Panc1 (cell line): ENCODE measurements around the gene GPC3. TPM values are rescaled to one million over a fixed set of nuclear protein-coding genes. Genes with fewer than 3 reads are reported as not detected.

Experiments
- ATAC-seq: fragments of 200-7000 bp; cut with Tn5 transposase; 2 replicates; pipeline ENCODE4 v1.9.1; 2020; ENCODE audit warnings: mild to moderate bottlenecking, moderate library complexity
- BruUV-seq: library from RNA; stranded (reverse); fragments of 400-500 nt; replicated peaks from 2 replicates; lab custom pipeline; 2021; lab: Mats Ljungman, UMichigan
- CTCF ChIA-PET: fragments of 300-600 bp; sonication (Branson Sonifier 250); formaldehyde crosslinking; loops from one replicate; lab custom pipeline; 2022; ENCODE audit warnings: antibody characterized with exemption; lab: Charles Lee
- POLR2A ChIA-PET: fragments of 300-600 bp; sonication (Branson Sonifier 250); formaldehyde crosslinking; loops from one replicate; lab custom pipeline; 2022; ENCODE audit warnings: antibody characterized with exemption; lab: Charles Lee
- DNase-seq: peaks from one replicate; pipeline ENCODE4 v3.0.0-alpha.2; 2010; ENCODE audit warnings: low read depth, low spot score
- H3K27ac ChIP-seq: 2 replicates; pipeline ENCODE4 v1.5.1; 2011; ENCODE audit warnings: mild to moderate bottlenecking, low read length, inconsistent platforms
- H3K27me3 ChIP-seq: fragments of 200-500 bp; sonication (Bioruptor generic); 2 replicates; pipeline ENCODE4 v1.6.0; 2014; ENCODE audit warnings: low read length, inconsistent platforms; ENCODE audit not compliant: control insufficient read depth, insufficient read depth
- H3K36me3 ChIP-seq: fragments of 200-500 bp; sonication (Bioruptor generic); 2 replicates; pipeline ENCODE4 v1.5.1; 2014; ENCODE audit warnings: inconsistent platforms, mild to moderate bottlenecking, low read length, moderate library complexity; ENCODE audit not compliant: control insufficient read depth, insufficient read depth
- H3K4me1 ChIP-seq: 2 replicates; pipeline ENCODE4 v1.5.1; 2011; ENCODE audit warnings: inconsistent platforms, mild to moderate bottlenecking, low read length, moderate library complexity; ENCODE audit not compliant: control insufficient read depth, insufficient read depth
- H3K4me3 ChIP-seq, 2 experiments: 2 replicates each; pipeline ENCODE4 v1.5.1; 2011 to 2012; ENCODE audit warnings: low read depth in 2 of 2, low read length in 2 of 2, mild to moderate bottlenecking in 2 of 2, inconsistent platforms in 1 of 2, moderate library complexity in 1 of 2
- H3K9me3 ChIP-seq: fragments of 200-500 bp; sonication (Bioruptor generic); 2 replicates; pipeline ENCODE4 v1.5.1; 2014; ENCODE audit warnings: low read depth, mild to moderate bottlenecking, inconsistent platforms, low read length, moderate library complexity; ENCODE audit not compliant: control insufficient read depth, insufficient read depth
- POLR2AphosphoS5 ChIP-seq: IDR thresholded peaks from 2 replicates; pipeline ENCODE4 v1.6.1; 2012; ENCODE audit warnings: mild to moderate bottlenecking, low read depth, low read length, moderate library complexity
- SIN3A ChIP-seq: IDR thresholded peaks from 2 replicates; pipeline ENCODE4 v1.6.1; 2012; ENCODE audit warnings: low read depth, mild to moderate bottlenecking, low read length, moderate library complexity, borderline replicate concordance; ENCODE audit not compliant: insufficient read depth
- TCF7L2 ChIP-seq: IDR thresholded peaks from 2 replicates; pipeline ENCODE4 v1.6.1; 2011; ENCODE audit warnings: mild to moderate bottlenecking, low read depth, low read length, inconsistent platforms
- in situ Hi-C: cut with HindIII; loops from 2 replicates; pipeline ENCODE4 v1.10.0; 2016; ENCODE audit warnings: low sequenced_read_pairs, low pct_unique_long_range_greater_than_20kb
- intact Hi-C: fragments of 100-400 bp; cut with micrococcal nuclease; formaldehyde crosslinking; loops from one replicate; pipeline ENCODE4 v1.10.0; 2022; ENCODE audit not compliant: unreplicated experiment
- total RNA-seq: library from RNA; stranded (reverse); gene quantifications from one replicate; pipeline ENCODE4 v1.2.1, GENCODE V29; 2021; ENCODE audit not compliant: unreplicated experiment
- TF ChIP-seq, protein P1 (sequence below): fragments of 450-650 bp; IDR thresholded peaks from 2 replicates; pipeline ENCODE4 v1.5.1; 2017; ENCODE audit warnings: mild to moderate bottlenecking
- TF ChIP-seq, protein P2 (sequence below), 2 experiments: IDR thresholded peaks; 2 replicates each; pipeline ENCODE4 v1.6.1; 2011 to 2012; ENCODE audit warnings: low read depth in 2 of 2, control low read depth in 1 of 2, low read length in 1 of 2, mild to moderate bottlenecking in 1 of 2, moderate library complexity in 1 of 2; ENCODE audit not compliant: insufficient read depth in 1 of 2

The GPC3 gene
- total RNA-seq, 1 experiment from 2014 or later, result 0.95 TPM

DNA sequence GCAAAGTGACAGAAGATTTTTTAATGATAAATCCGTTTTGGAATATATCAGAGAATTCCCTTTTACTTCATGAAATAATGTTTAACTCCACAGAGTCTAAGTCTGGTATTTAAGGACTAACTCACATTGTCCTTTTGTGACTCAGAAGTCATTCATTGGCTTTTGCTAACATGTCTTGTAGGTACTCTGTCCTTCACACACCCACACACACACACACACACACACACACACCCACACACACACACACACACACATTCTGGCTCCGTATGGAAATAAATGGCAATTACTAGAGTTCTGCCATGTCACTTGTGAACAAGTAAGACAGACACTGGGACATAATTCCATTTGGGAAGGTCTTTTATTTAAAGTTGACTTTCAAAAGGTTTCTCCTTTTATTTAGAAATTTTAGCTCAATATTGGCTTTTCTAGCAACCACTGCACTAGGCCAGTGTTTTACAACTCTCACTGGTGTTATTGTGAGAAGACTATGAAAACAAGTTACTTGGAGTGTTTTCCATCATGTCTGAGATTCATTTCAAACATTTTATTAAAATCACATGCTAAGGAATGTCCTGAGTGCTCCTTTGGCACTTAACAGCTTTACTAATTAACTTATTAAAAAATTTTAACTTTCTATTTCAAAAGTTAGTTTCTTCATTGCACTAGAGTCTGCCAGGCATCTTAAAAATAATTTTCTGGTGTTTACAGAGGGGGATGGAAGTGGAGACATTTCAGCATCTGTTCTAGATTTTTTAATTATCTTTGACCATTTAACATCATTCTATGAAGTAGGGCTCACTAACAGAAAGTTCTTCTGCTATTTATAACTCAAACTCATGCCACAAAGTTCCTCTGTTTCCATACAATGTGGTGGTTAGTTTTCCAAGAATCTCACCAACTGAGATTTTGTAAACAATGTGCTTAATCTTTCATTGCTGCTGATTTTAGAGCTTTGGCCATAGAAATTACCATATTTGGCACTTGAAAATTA is 329.8 kb downstream of the GPC3 start:
- in situ Hi-C loops (no loop called here), intact Hi-C loops (no loop called here)
- H3K27me3 ChIP-seq, result no peaks in the 10 kb centered on the region
- TF ChIP-seq SIN3A, result no peak
- TF ChIP-seq, protein P1, sequence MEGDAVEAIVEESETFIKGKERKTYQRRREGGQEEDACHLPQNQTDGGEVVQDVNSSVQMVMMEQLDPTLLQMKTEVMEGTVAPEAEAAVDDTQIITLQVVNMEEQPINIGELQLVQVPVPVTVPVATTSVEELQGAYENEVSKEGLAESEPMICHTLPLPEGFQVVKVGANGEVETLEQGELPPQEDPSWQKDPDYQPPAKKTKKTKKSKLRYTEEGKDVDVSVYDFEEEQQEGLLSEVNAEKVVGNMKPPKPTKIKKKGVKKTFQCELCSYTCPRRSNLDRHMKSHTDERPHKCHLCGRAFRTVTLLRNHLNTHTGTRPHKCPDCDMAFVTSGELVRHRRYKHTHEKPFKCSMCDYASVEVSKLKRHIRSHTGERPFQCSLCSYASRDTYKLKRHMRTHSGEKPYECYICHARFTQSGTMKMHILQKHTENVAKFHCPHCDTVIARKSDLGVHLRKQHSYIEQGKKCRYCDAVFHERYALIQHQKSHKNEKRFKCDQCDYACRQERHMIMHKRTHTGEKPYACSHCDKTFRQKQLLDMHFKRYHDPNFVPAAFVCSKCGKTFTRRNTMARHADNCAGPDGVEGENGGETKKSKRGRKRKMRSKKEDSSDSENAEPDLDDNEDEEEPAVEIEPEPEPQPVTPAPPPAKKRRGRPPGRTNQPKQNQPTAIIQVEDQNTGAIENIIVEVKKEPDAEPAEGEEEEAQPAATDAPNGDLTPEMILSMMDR, result no peak
- TF ChIP-seq POLR2AphosphoS5, result no peak
- TF ChIP-seq, protein P2, sequence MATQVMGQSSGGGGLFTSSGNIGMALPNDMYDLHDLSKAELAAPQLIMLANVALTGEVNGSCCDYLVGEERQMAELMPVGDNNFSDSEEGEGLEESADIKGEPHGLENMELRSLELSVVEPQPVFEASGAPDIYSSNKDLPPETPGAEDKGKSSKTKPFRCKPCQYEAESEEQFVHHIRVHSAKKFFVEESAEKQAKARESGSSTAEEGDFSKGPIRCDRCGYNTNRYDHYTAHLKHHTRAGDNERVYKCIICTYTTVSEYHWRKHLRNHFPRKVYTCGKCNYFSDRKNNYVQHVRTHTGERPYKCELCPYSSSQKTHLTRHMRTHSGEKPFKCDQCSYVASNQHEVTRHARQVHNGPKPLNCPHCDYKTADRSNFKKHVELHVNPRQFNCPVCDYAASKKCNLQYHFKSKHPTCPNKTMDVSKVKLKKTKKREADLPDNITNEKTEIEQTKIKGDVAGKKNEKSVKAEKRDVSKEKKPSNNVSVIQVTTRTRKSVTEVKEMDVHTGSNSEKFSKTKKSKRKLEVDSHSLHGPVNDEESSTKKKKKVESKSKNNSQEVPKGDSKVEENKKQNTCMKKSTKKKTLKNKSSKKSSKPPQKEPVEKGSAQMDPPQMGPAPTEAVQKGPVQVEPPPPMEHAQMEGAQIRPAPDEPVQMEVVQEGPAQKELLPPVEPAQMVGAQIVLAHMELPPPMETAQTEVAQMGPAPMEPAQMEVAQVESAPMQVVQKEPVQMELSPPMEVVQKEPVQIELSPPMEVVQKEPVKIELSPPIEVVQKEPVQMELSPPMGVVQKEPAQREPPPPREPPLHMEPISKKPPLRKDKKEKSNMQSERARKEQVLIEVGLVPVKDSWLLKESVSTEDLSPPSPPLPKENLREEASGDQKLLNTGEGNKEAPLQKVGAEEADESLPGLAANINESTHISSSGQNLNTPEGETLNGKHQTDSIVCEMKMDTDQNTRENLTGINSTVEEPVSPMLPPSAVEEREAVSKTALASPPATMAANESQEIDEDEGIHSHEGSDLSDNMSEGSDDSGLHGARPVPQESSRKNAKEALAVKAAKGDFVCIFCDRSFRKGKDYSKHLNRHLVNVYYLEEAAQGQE (IDR thresholded peaks at IDR 0.05; ENCODE audit: insufficient read depth in 1 of 2, low read depth in 2 of 2, low read length in 1 of 2), result no peak
- TF ChIP-seq TCF7L2, result no peak
- no peaks in the 10 kb centered on the region for H3K9me3 ChIP-seq
- DNase-seq (no peak), ATAC-seq (no peak)
- H3K27ac ChIP-seq, result no peak overlapping the region
- H3K4me3 ChIP-seq, result no peak overlapping the region
- ChIA-PET POLR2A (no interaction called here), CTCF (interaction anchor here (0.7 kb wide), 1 partner anchor 367 kb away, joined by 4 read pairs; no protein-coding TSS in a partner anchor)
- no TSS peak for BruUV-seq
- H3K36me3 ChIP-seq, result no peaks in the 10 kb centered on the region
- H3K4me1 ChIP-seq, result no peaks in the 10 kb centered on the region

DNA sequence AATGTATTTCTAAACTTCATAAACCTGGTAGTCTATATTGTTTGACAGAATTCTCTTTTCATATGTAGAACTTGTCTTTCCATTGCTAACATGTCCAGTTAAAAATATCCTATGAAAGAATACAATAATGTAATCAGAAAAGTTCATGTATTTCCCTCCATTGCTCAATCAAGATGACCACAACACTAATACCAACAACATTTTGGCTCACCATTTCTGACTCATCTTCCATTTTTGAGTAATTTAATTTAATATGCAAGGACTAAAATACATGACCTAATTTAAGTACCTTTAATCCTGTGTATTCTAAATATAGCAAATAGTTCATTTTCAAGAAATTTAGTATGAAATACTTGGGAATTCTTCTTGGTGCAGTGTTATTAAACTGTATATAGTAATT is 330.6 kb downstream of the GPC3 start:
- DNase-seq, result no peak
- Histone ChIP-seq H3K4me1 (no peaks in the 10 kb centered on the region), H3K27ac (no peak overlapping the region), H3K4me3 (no peak overlapping the region), H3K36me3 (no peaks in the 10 kb centered on the region), H3K9me3 (no peaks in the 10 kb centered on the region), H3K27me3 (no peaks in the 10 kb centered on the region)
- intact Hi-C loops, result no loop called here
- no TSS peak for BruUV-seq
- ChIA-PET POLR2A (no interaction called here), CTCF (no interaction called here)
- no peak for ATAC-seq
- TF ChIP-seq, protein P2 (IDR thresholded peaks at IDR 0.05; ENCODE audit: insufficient read depth in 1 of 2, low read depth in 2 of 2, low read length in 1 of 2), result no peak
- TF ChIP-seq POLR2AphosphoS5 (no peak), TCF7L2 (no peak), SIN3A (no peak)
- TF ChIP-seq, protein P1, result no peak
- in situ Hi-C loops, result no loop called here
